H1 (cell line): Measurements from ENCODE around the gene NTRK2. TPM values are rescaled to one million over a fixed set of nuclear protein-coding genes. Genes with fewer than 3 reads are reported as not detected.

ENCODE experiments used
- CTCF ChIA-PET: fragments of 300-600 bp; sonication (Branson Sonifier 250); formaldehyde crosslinking; loops from one replicate; lab custom pipeline; 2021; ENCODE audit not compliant: partially characterized antibody; lab: Charles Lee
- POLR2A ChIA-PET: fragments of 300-600 bp; sonication (Branson Sonifier 250); formaldehyde crosslinking; loops from one replicate; lab custom pipeline; 2021; ENCODE audit warnings: inconsistent platforms; ENCODE audit not compliant: partially characterized antibody; lab: Charles Lee
- DNase-seq, 2 experiments: peaks; one replicate each; pipeline versions ENCODE4 v3.0.0 to v3.0.0-alpha.2; 2010 to 2022; ENCODE audit warnings: low spot score in 2 of 2, low read depth in 1 of 2, mixed read lengths in 1 of 2
- FAIRE-seq: peaks from 2 replicates; lab custom pipeline; 2011; peaks lifted over from hg19 to GRCh38; lab: Jason Lieb, UNC
- H2AFZ ChIP-seq: 2 replicates; pipeline ENCODE4 v1.8.1; 2012; ENCODE audit warnings: low read length, inconsistent platforms
- H2AK5ac ChIP-seq: 2 replicates; pipeline ENCODE4 v1.6.1; 2013; ENCODE audit warnings: low read depth, low read length
- H2BK120ac ChIP-seq: replicated peaks from 2 replicates; pipeline ENCODE3; 2013; ENCODE audit warnings: low read depth, low read length, inconsistent platforms
- H2BK12ac ChIP-seq: 2 replicates; pipeline ENCODE4 v1.6.1; 2013; ENCODE audit warnings: low read depth, low read length
- H2BK15ac ChIP-seq: 2 replicates; pipeline ENCODE4 v1.6.1; 2013; ENCODE audit warnings: low read length
- H2BK20ac ChIP-seq: 2 replicates; pipeline ENCODE4 v1.6.1; 2013; ENCODE audit warnings: low read length
- H2BK5ac ChIP-seq: 2 replicates; pipeline ENCODE4 v1.6.1; 2013; ENCODE audit warnings: low read depth, low read length
- H3K14ac ChIP-seq: 2 replicates; pipeline ENCODE4 v1.6.1; 2013; ENCODE audit warnings: inconsistent platforms; ENCODE audit not compliant: insufficient read length
- H3K18ac ChIP-seq: 2 replicates; pipeline ENCODE4 v1.6.1; 2013; ENCODE audit warnings: low read length; ENCODE audit errors: extremely low read depth
- H3K23ac ChIP-seq: 2 replicates; pipeline ENCODE4 v1.6.1; 2013; ENCODE audit warnings: inconsistent platforms; ENCODE audit not compliant: insufficient read length
- H3K23me2 ChIP-seq: 2 replicates; pipeline ENCODE4 v1.6.1; 2013; ENCODE audit warnings: low read depth, low read length
- H3K27ac ChIP-seq: 2 replicates; pipeline ENCODE4 v1.6.1; 2011; ENCODE audit warnings: low read depth, low read length, inconsistent platforms
- H3K27me3 ChIP-seq, 4 experiments: replicated peaks in 1 of 4; 1 replicate in 1 of 4; 2 replicates in 3 of 4; pipeline versions ENCODE4 v1.6.1 to v1.8.1; 2011 to 2013; ENCODE audit warnings: low read length in 3 of 4, mild to moderate bottlenecking in 3 of 4, inconsistent platforms in 2 of 4, mixed read lengths in 2 of 4, moderate library complexity in 1 of 4; ENCODE audit not compliant: control insufficient read depth in 3 of 4, insufficient read depth in 3 of 4; ENCODE audit errors: extremely low read depth in 1 of 4
- H3K36me3 ChIP-seq, 4 experiments: 2 replicates each; pipeline versions ENCODE4 v1.6.1 to v1.8.1; 2011 to 2013; ENCODE audit warnings: mild to moderate bottlenecking in 4 of 4, low read length in 3 of 4, moderate library complexity in 2 of 4, control low read depth in 1 of 4, inconsistent platforms in 1 of 4; ENCODE audit not compliant: insufficient read depth in 4 of 4, control insufficient read depth in 2 of 4
- H3K4ac ChIP-seq: replicated peaks from 2 replicates; pipeline ENCODE3; 2013; ENCODE audit warnings: low read length, low read depth, mixed read lengths, inconsistent platforms; ENCODE audit not compliant: insufficient read length
- H3K4me1 ChIP-seq, 4 experiments: replicated peaks in 1 of 4; 1 replicate in 1 of 4; 2 replicates in 3 of 4; pipeline versions ENCODE4 v1.6.1 to v1.8.1; 2011 to 2013; ENCODE audit warnings: low read length in 3 of 4, inconsistent platforms in 2 of 4, mixed read lengths in 1 of 4; ENCODE audit not compliant: insufficient read depth in 4 of 4, control insufficient read depth in 3 of 4
- H3K4me2 ChIP-seq, 2 experiments: 2 replicates each; pipeline versions ENCODE4 v1.6.1 to v1.8.1; 2011 to 2013; ENCODE audit warnings: low read depth in 2 of 2, low read length in 2 of 2, control low read depth in 1 of 2, inconsistent platforms in 1 of 2, mild to moderate bottlenecking in 1 of 2; ENCODE audit not compliant: insufficient read depth in 1 of 2
- H3K4me3 ChIP-seq, 4 experiments: fragments of 200-600, 300-600 bp in 1 of 4; sonication (generic), shearing (Covaris generic), sonication (Bioruptor Twin) in 1 of 4; 2 replicates each; pipeline versions ENCODE4 v1.5.1 to v1.8.1; 2011 to 2016; ENCODE audit warnings: low read length in 4 of 4, low read depth in 3 of 4, control low read depth in 2 of 4, inconsistent platforms in 2 of 4, mild to moderate bottlenecking in 2 of 4, mixed read lengths in 1 of 4, moderate library complexity in 1 of 4; ENCODE audit not compliant: insufficient read depth in 2 of 4; ENCODE audit errors: extremely low read depth in 1 of 4
- H3K56ac ChIP-seq: replicated peaks from 2 replicates; pipeline ENCODE3; 2013; ENCODE audit warnings: low read depth, mild to moderate bottlenecking, mixed read lengths, low read length, inconsistent platforms; ENCODE audit not compliant: insufficient read length
- H3K79me1 ChIP-seq: 2 replicates; pipeline ENCODE4 v1.6.1; 2013; ENCODE audit warnings: low read depth, low read length, control low read depth
- H3K79me2 ChIP-seq, 2 experiments: 2 replicates each; pipeline versions ENCODE4 v1.6.1 to v1.8.1; 2012 to 2013; ENCODE audit warnings: low read length in 2 of 2, mild to moderate bottlenecking in 2 of 2, inconsistent platforms in 1 of 2; ENCODE audit not compliant: insufficient read depth in 2 of 2, control insufficient read depth in 1 of 2
- H3K9ac ChIP-seq, 4 experiments: replicated peaks in 1 of 4; 1 replicate in 1 of 4; 2 replicates in 3 of 4; pipeline versions ENCODE4 v1.6.1 to v1.8.1; 2011 to 2013; ENCODE audit warnings: low read depth in 3 of 4, low read length in 3 of 4, control low read depth in 2 of 4, mild to moderate bottlenecking in 2 of 4, moderate library complexity in 2 of 4, inconsistent platforms in 1 of 4; ENCODE audit errors: extremely low read depth in 1 of 4
- H3K9me3 ChIP-seq, 2 experiments: 2 replicates each; pipeline versions ENCODE4 v1.6.1 to v1.8.1; 2012 to 2013; ENCODE audit warnings: mild to moderate bottlenecking in 2 of 2, moderate library complexity in 2 of 2, control low read depth in 1 of 2, inconsistent platforms in 1 of 2, low read depth in 1 of 2, low read length in 1 of 2, mixed read lengths in 1 of 2; ENCODE audit not compliant: insufficient read depth in 2 of 2
- H4K20me1 ChIP-seq, 2 experiments: replicated peaks in 1 of 2; 2 replicates each; pipeline versions ENCODE3 to v1.8.1; 2011 to 2013; ENCODE audit warnings: inconsistent platforms in 2 of 2, low read length in 2 of 2, mild to moderate bottlenecking in 1 of 2; ENCODE audit not compliant: insufficient read depth in 2 of 2, control insufficient read depth in 1 of 2
- H4K5ac ChIP-seq: 2 replicates; pipeline ENCODE4 v1.6.1; 2013; ENCODE audit warnings: low read length, low read depth, mixed read lengths, inconsistent platforms; ENCODE audit not compliant: insufficient read length
- H4K8ac ChIP-seq: 2 replicates; pipeline ENCODE4 v1.8.0; 2013; ENCODE audit warnings: mild to moderate bottlenecking, moderate library complexity, low read length, inconsistent platforms; ENCODE audit not compliant: insufficient read depth; ENCODE audit errors: extremely low read depth
- H4K91ac ChIP-seq: replicated peaks from 2 replicates; pipeline ENCODE3; 2013; ENCODE audit warnings: low read length, mixed read lengths, inconsistent platforms; ENCODE audit not compliant: insufficient read length
- BCL11A ChIP-seq, 2 experiments: IDR thresholded peaks; one replicate each; pipeline ENCODE4 v1.6.1; 2011; ENCODE audit warnings: low read depth in 2 of 2, low read length in 2 of 2, mild to moderate bottlenecking in 2 of 2
- CEBPB ChIP-seq: IDR thresholded peaks from 2 replicates; pipeline ENCODE4 v1.6.1; 2012; ENCODE audit warnings: low read depth, low read length
- CHD1 ChIP-seq: IDR thresholded peaks from 2 replicates; pipeline ENCODE4 v1.6.1; 2012; ENCODE audit warnings: low read depth, low read length, improper control_type of control experiment
- E2F6 ChIP-seq: IDR thresholded peaks from 2 replicates; pipeline ENCODE4 v1.6.1; 2012; ENCODE audit warnings: inconsistent platforms
- JUND ChIP-seq: IDR thresholded peaks from 2 replicates; pipeline ENCODE4 v1.6.1; 2011; ENCODE audit warnings: mild to moderate bottlenecking, improper control_type of control experiment, low read length
- MAX ChIP-seq: IDR thresholded peaks from 2 replicates; pipeline ENCODE4 v1.6.1; 2012; ENCODE audit warnings: inconsistent platforms
- RXRA ChIP-seq: IDR thresholded peaks from 2 replicates; pipeline ENCODE4 v1.6.1; 2011; ENCODE audit warnings: low read depth, mild to moderate bottlenecking, low read length, moderate library complexity; ENCODE audit not compliant: insufficient read depth
- SIN3A ChIP-seq, 2 experiments: IDR thresholded peaks in 1 of 2; conservative IDR thresholded peaks in 1 of 2; 2 replicates each; pipeline ENCODE4 v1.6.1; 2011 to 2012; ENCODE audit warnings: low read length in 2 of 2, improper control_type of control experiment in 1 of 2, low read depth in 1 of 2, mild to moderate bottlenecking in 1 of 2
- SIRT6 ChIP-seq: IDR thresholded peaks from one replicate; pipeline ENCODE4 v1.7.1; 2012; ENCODE audit warnings: low read length, inconsistent platforms
- SP2 ChIP-seq: IDR thresholded peaks from 2 replicates; pipeline ENCODE4 v1.6.1; 2012; ENCODE audit warnings: mild to moderate bottlenecking, low read length, inconsistent platforms
- SRF ChIP-seq: IDR thresholded peaks from 2 replicates; pipeline ENCODE4 v1.6.1; 2011; ENCODE audit warnings: mild to moderate bottlenecking, low read depth, low read length, moderate library complexity
- SUZ12 ChIP-seq: fragments of 200-600 bp; sonication (generic); IDR thresholded peaks from 2 replicates; pipeline ENCODE4 v1.6.1; 2012; ENCODE audit warnings: mild to moderate bottlenecking, inconsistent platforms, low read length, moderate library complexity, mixed read lengths
- TAF1 ChIP-seq: IDR thresholded peaks from 2 replicates; pipeline ENCODE4 v1.6.1; 2011; ENCODE audit warnings: mild to moderate bottlenecking, low read depth, low read length
- TAF7 ChIP-seq: optimal IDR thresholded peaks from 2 replicates; pipeline ENCODE3; 2011; ENCODE audit warnings: low read depth, mild to moderate bottlenecking, inconsistent platforms, low read length, moderate library complexity, borderline replicate concordance
- TCF12 ChIP-seq: IDR thresholded peaks from 2 replicates; pipeline ENCODE4 v1.6.1; 2011; ENCODE audit warnings: low read depth, mild to moderate bottlenecking, low read length
- whole genome bisulfite sequencing, 2 experiments: shearing (Covaris generic) in 1 of 2; methylation state at CpG; one replicate each; pipeline versions ENCODE4 v1.1.6 to v1.1.7; 2013 to 2015; ENCODE audit warnings: low lambda C conversion rate in 2 of 2, mixed read lengths in 2 of 2, inconsistent platforms in 1 of 2, low coverage in 1 of 2, missing lambda C conversion rate in 1 of 2; ENCODE audit not compliant: insufficient replicate concordance in 2 of 2, insufficient coverage in 1 of 2, insufficient read length in 1 of 2; ENCODE audit errors: extremely low coverage in 1 of 2, missing lambda C conversion rate in 1 of 2; 5-methylcytosine and 5-hydroxymethylcytosine counted together
- polyA plus RNA-seq, 7 experiments: library from polyadenylated mRNA; depleted of rRNA in 3 of 7; stranded (reverse) in 5 of 7; unstranded in 2 of 7; fragments of >200 nt in 5 of 7; fragments of 200-250 nt in 2 of 7; gene quantifications; 1 replicate in 5 of 7; 2 replicates in 1 of 7; 4 replicates in 1 of 7; pipeline versions ENCODE4 v1.2.1 to v1.2.3, GENCODE V29; 2011 to 2013; ENCODE audit warnings: missing spikeins in 2 of 7, mixed read lengths in 2 of 7
- total RNA-seq: library from RNA; stranded (reverse); fragmentation: NEBNext Ultra II Directional; extraction: Animal tissue kit (Norgen Biotek cat#: 25700); gene quantifications from 2 replicates; pipeline ENCODE4 v1.2.1, GENCODE V29; 2021

The NTRK2 gene
- total and polyA plus RNA-seq, 2 of the 8 experiments (the other 6 are each of a cell fraction or from before 2014, with no cell fraction given) = 0.03 to 0.04 TPM

GRCh38 chr9:84669013-84669287, 579 bp upstream of the NTRK2 start:
- H2BK15ac ChIP-seq = no peak overlapping the region
- H3K27me3 ChIP-seq = peaks cover 30 to 57% (median 53%) of the 10 kb centered on the region in 4 experiments
- H3K23me2 ChIP-seq = peaks cover 19% of the 10 kb centered on the region; the same call in 1 of the 2 replicates
- H3K4ac ChIP-seq = no peak overlapping the region
- no peak overlapping the region for H4K5ac ChIP-seq
- H3K27ac ChIP-seq = no peak overlapping the region
- no peak for DNase-seq
- peak overlapping the region; percentile 89 to 93 for H3K4me2 ChIP-seq
- no peak overlapping the region for H3K23ac ChIP-seq
- H2BK5ac ChIP-seq = no peak overlapping the region
- no peak overlapping the region for H2BK12ac ChIP-seq
- H2BK20ac ChIP-seq = no peak overlapping the region
- no peak overlapping the region for H4K8ac ChIP-seq
- no peak overlapping the region for H4K91ac ChIP-seq
- H3K14ac ChIP-seq = no peak overlapping the region
- POLR2A ChIA-PET = no interaction called here
- peak overlapping the region; percentile 37 to 64 (median 58); a peak in 5 of 8 replicates for H3K4me3 ChIP-seq
- H3K56ac ChIP-seq = no peak overlapping the region
- H2AK5ac ChIP-seq = no peak overlapping the region
- no peak overlapping the region for H3K9ac ChIP-seq
- peaks cover 0 to 12% (median 9%) of the 10 kb centered on the region in 4 experiments; a peak in 6 of 7 replicates for H3K4me1 ChIP-seq
- 0 out of 4 replicates have a peak, but pooled peaks cover under 1 to 3% of the 10 kb centered on the region in 2 experiments for H3K9me3 ChIP-seq
- peaks cover 2 to 4% of the 10 kb centered on the region in 2 experiments for H4K20me1 ChIP-seq
- WGBS, 2 experiments = 8% methylated on average over 7 of the region's 7 CpGs; no CpG with 5 or more reads in 1 of the 2 experiments
- H3K36me3 ChIP-seq = no peaks in the 10 kb centered on the region
- CTCF ChIA-PET = interaction anchor here (0.7 to 3.3 kb wide), 29 partner anchors 10 to 756 kb away, joined by 3 to 29 read pairs (median 5); no protein-coding TSS in a partner anchor
- no peak overlapping the region for H2BK120ac ChIP-seq
- no peak overlapping the region for H3K18ac ChIP-seq
- no peak for FAIRE-seq
- no peaks in the 10 kb centered on the region for H3K79me2 ChIP-seq
- no peak overlapping the region for H2AFZ ChIP-seq
- H3K79me1 ChIP-seq = no peaks in the 10 kb centered on the region
- TF ChIP-seq MAX = no peak
- TF ChIP-seq E2F6 = no peak
- no peak for TF ChIP-seq TCF12
- no peak for TF ChIP-seq SIRT6
- TF ChIP-seq CEBPB = no peak
- no peak for TF ChIP-seq SRF
- no peak for TF ChIP-seq TAF7
- no peak for TF ChIP-seq RXRA
- TF ChIP-seq TAF1 = no peak
- 0 out of 2 replicates have a peak, but pooled peaks have one; percentile 44 for TF ChIP-seq SUZ12
- no peak for TF ChIP-seq SP2
- no peak for TF ChIP-seq BCL11A (IDR thresholded peaks at IDR 0.05; ENCODE audit: low read depth in 2 of 2, low read length in 2 of 2)
- TF ChIP-seq CHD1 = no peak
- no peak for TF ChIP-seq JUND
- no peak for TF ChIP-seq SIN3A (conservative IDR thresholded peaks at IDR 0.05 in 1 of 2, IDR thresholded peaks at IDR 0.05 in 1 of 2; ENCODE audit: low read depth in 1 of 2, low read length in 2 of 2)
